Keratinocyte (primary cell): ENCODE results near the gene FDXR. TPM values are rescaled to one million over a fixed set of nuclear protein-coding genes. Genes with fewer than 3 reads are reported as not detected.

Experiments
- DNase-seq: peaks from one replicate; pipeline ENCODE4 v3.0.0-alpha.2; 2011; ENCODE audit warnings: low read depth, missing footprints, low spot score
- FAIRE-seq: peaks from 2 replicates; lab custom pipeline; 2011; peaks lifted over from hg19 to GRCh38; lab: Jason Lieb, UNC
- H2AFZ ChIP-seq: 2 replicates; pipeline ENCODE4 v1.6.0; 2012; ENCODE audit warnings: low read length, control low read depth, inconsistent platforms; ENCODE audit not compliant: control insufficient read depth
- H3K27ac ChIP-seq: 2 replicates; pipeline ENCODE4 v1.5.1; 2011; ENCODE audit warnings: low read length; ENCODE audit not compliant: control insufficient read depth, insufficient read depth
- H3K27me3 ChIP-seq: 3 replicates; pipeline ENCODE4 v1.6.0; 2011; ENCODE audit warnings: low read length; ENCODE audit not compliant: control insufficient read depth, insufficient read depth; ENCODE audit errors: extremely low read depth
- H3K36me3 ChIP-seq, 2 experiments: 2 replicates in 1 of 2; 3 replicates in 1 of 2; pipeline ENCODE4 v1.5.1; 2011; ENCODE audit warnings: low read length in 2 of 2, mild to moderate bottlenecking in 1 of 2; ENCODE audit not compliant: control insufficient read depth in 2 of 2, insufficient read depth in 2 of 2; ENCODE audit errors: extremely low read depth in 1 of 2
- H3K4me1 ChIP-seq: 3 replicates; pipeline ENCODE4 v1.5.1; 2011; ENCODE audit warnings: low read length; ENCODE audit not compliant: control insufficient read depth, insufficient read depth; ENCODE audit errors: extremely low read depth
- H3K4me2 ChIP-seq: 3 replicates; pipeline ENCODE4 v1.6.0; 2011; ENCODE audit warnings: low read depth, low read length; ENCODE audit not compliant: control insufficient read depth, insufficient read depth; ENCODE audit errors: extremely low read depth
- H3K4me3 ChIP-seq, 3 experiments: fragments of 200-600 bp in 1 of 3; sonication (generic) in 1 of 3; 2 replicates in 2 of 3; 3 replicates in 1 of 3; pipeline ENCODE4 v1.5.1; 2011 to 2016; ENCODE audit warnings: low read length in 3 of 3, mild to moderate bottlenecking in 3 of 3, control low read depth in 2 of 3, inconsistent platforms in 1 of 3, low read depth in 1 of 3, mixed read lengths in 1 of 3, mixed run types in 1 of 3, moderate library complexity in 1 of 3; ENCODE audit not compliant: control insufficient read depth in 2 of 3, insufficient read depth in 2 of 3; ENCODE audit errors: extremely low read depth in 1 of 3
- H3K79me2 ChIP-seq: 2 replicates; pipeline ENCODE4 v1.6.0; 2012; ENCODE audit warnings: low read length; ENCODE audit not compliant: control insufficient read depth, insufficient read depth
- H3K9ac ChIP-seq: 3 replicates; pipeline ENCODE4 v1.6.0; 2011; ENCODE audit warnings: low read length; ENCODE audit not compliant: control insufficient read depth, insufficient read depth; ENCODE audit errors: extremely low read depth
- H3K9me1 ChIP-seq: 3 replicates; pipeline ENCODE4 v1.6.0; 2011; ENCODE audit warnings: low read length; ENCODE audit not compliant: control insufficient read depth, insufficient read depth; ENCODE audit errors: extremely low read depth
- H3K9me3 ChIP-seq: 2 replicates; pipeline ENCODE4 v1.5.1; 2012; ENCODE audit warnings: low read depth, low read length; ENCODE audit not compliant: control insufficient read depth
- H4K20me1 ChIP-seq: 3 replicates; pipeline ENCODE4 v1.6.0; 2011; ENCODE audit warnings: low read length; ENCODE audit not compliant: control insufficient read depth, insufficient read depth; ENCODE audit errors: extremely low read depth
- CTCF ChIP-seq, 3 experiments: IDR thresholded peaks in 1 of 3; conservative IDR thresholded peaks in 1 of 3; optimal IDR thresholded peaks in 1 of 3; 2 replicates in 2 of 3; 3 replicates in 1 of 3; pipeline versions ENCODE3 to v1.5.1; 2011; ENCODE audit warnings: low read length in 3 of 3, mild to moderate bottlenecking in 3 of 3, moderate library complexity in 2 of 3, control low read depth in 1 of 3, inconsistent platforms in 1 of 3; ENCODE audit not compliant: insufficient read depth in 2 of 3; ENCODE audit errors: extremely low read depth in 1 of 3
- EZH2 ChIP-seq: IDR thresholded peaks from one replicate; pipeline ENCODE4 v1.6.1; 2012; ENCODE audit warnings: inconsistent platforms, mild to moderate bottlenecking, low read length, moderate library complexity
- dilution Hi-C: fragments of 300-500 bp; cut with MboI; formaldehyde crosslinking; loops from one replicate; pipeline ENCODE4 v1.7.0; 2020; ENCODE audit warnings: low sequenced_read_pairs; ENCODE audit not compliant: extremely low pct_ligation_motif_present
- polyA plus RNA-seq, 5 experiments: library from polyadenylated mRNA; depleted of rRNA in 3 of 5; stranded (reverse) in 3 of 5; stranded (forward) in 1 of 5; unstranded in 1 of 5; fragments of >200 nt; gene quantifications; 1 replicate in 1 of 5; 2 replicates in 3 of 5; 3 replicates in 1 of 5; pipeline versions ENCODE4 v1.2.1 to v1.2.3, GENCODE V29; 2011 to 2012; ENCODE audit warnings: missing spikeins in 2 of 5, low read depth in 1 of 5, low replicate concordance in 1 of 5

Gene FDXR
- polyA plus RNA-seq, 1 donor (not counting 4 experiments of a cell fraction or from before 2014, with no cell fraction given): 12.0 TPM

GRCh38 chr17:74862108-74862901 is 10.5 kb downstream of the FDXR start:
- no peaks in the 10 kb centered on the region for H3K9me3 ChIP-seq
- H3K4me1 ChIP-seq: peaks cover 5% of the 10 kb centered on the region
- no peaks in the 10 kb centered on the region for H3K79me2 ChIP-seq
- H3K9ac ChIP-seq: no peak overlapping the region
- peaks cover 5% of the 10 kb centered on the region for H4K20me1 ChIP-seq
- TF ChIP-seq EZH2 (peak; percentile 82), CTCF (optimal IDR thresholded peaks at IDR 0.05 in 1 of 3, IDR thresholded peaks at IDR 0.05 in 1 of 3, conservative IDR thresholded peaks at IDR 0.05 in 1 of 3; ENCODE audit: extremely low read depth in 1 of 3, insufficient read depth in 2 of 3, low read length in 3 of 3) (peak; percentile 52 to 77 (median 56))
- peak overlapping the region; percentile 22 for H3K4me2 ChIP-seq
- H3K27ac ChIP-seq: no peak overlapping the region
- H3K9me1 ChIP-seq: no peaks in the 10 kb centered on the region
- FAIRE-seq (no peak), DNase-seq (no peak)
- H3K4me3 ChIP-seq: no peak overlapping the region
- peaks cover 47% of the 10 kb centered on the region for H3K27me3 ChIP-seq
- H2AFZ ChIP-seq: no peak overlapping the region
- H3K36me3 ChIP-seq: peaks cover 0 to 2% of the 10 kb centered on the region in 2 experiments
- dilution Hi-C loops: no loop called here

GRCh38 chr17:74861662-74862107 is 11.1 kb downstream of the FDXR start:
- no peaks in the 10 kb centered on the region for H3K9me3 ChIP-seq
- peaks cover 5% of the 10 kb centered on the region for H3K4me1 ChIP-seq
- DNase-seq (no peak), FAIRE-seq (no peak)
- H3K79me2 ChIP-seq: no peaks in the 10 kb centered on the region
- H3K27ac ChIP-seq: no peak overlapping the region
- no peak overlapping the region for H2AFZ ChIP-seq
- peaks cover 0 to 2% of the 10 kb centered on the region in 2 experiments for H3K36me3 ChIP-seq
- H3K9ac ChIP-seq: no peak overlapping the region
- H3K4me2 ChIP-seq: peak overlapping the region; percentile 22
- H3K4me3 ChIP-seq: no peak overlapping the region
- peaks cover 52% of the 10 kb centered on the region for H3K27me3 ChIP-seq
- TF ChIP-seq CTCF (optimal IDR thresholded peaks at IDR 0.05 in 1 of 3, IDR thresholded peaks at IDR 0.05 in 1 of 3, conservative IDR thresholded peaks at IDR 0.05 in 1 of 3; ENCODE audit: extremely low read depth in 1 of 3, insufficient read depth in 2 of 3, low read length in 3 of 3) (no peak), EZH2 (peak; percentile 82)
- dilution Hi-C loops: no loop called here
- no peaks in the 10 kb centered on the region for H3K9me1 ChIP-seq
- peaks cover 5% of the 10 kb centered on the region for H4K20me1 ChIP-seq
